ENCODE data around the gene BEND4.

Gene BEND4

GRCh38 chr4:42112846-42113245, 39.6 kb downstream of the BEND4 start:
- TF ChIP-seq CTCF (IDR thresholded peaks at IDR 0.05; ENCODE audit: low read depth, low read length), result no peak
- in situ Hi-C loops (cut with HindIII; ENCODE audit: low sequenced_read_pairs), result no loop called here
- no peak for DNase-seq (ENCODE audit: low read depth, low spot score)
- H3K4me3 ChIP-seq (ENCODE audit: low read depth, low read length), result no peak overlapping the region

DNA sequence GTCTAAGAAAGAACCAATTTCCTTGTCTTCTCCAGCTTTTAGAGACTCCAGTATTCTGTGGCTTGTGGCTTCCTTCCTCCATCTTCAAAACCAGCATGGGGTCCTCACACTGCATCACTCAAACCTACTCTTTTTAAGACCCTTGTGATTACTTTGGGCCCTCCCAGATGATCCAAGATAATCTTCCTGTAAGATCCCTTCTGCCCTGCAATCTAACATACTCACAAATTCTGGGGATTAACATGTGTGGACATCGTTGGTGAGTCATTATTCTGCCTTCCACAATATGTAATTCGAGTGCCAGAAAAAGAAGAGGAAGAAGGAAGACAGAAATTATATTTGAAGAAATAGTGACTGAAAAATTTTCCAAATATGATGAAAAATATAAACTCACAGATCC, 47.9 kb downstream of the BEND4 start:
- H3K4me3 ChIP-seq (ENCODE audit: low read depth, low read length), result no peak overlapping the region
- in situ Hi-C loops (cut with HindIII; ENCODE audit: low sequenced_read_pairs), result no loop called here
- TF ChIP-seq CTCF (IDR thresholded peaks at IDR 0.05; ENCODE audit: low read depth, low read length), result no peak
- peak; percentile 1 for DNase-seq (ENCODE audit: low read depth, low spot score)

DNA sequence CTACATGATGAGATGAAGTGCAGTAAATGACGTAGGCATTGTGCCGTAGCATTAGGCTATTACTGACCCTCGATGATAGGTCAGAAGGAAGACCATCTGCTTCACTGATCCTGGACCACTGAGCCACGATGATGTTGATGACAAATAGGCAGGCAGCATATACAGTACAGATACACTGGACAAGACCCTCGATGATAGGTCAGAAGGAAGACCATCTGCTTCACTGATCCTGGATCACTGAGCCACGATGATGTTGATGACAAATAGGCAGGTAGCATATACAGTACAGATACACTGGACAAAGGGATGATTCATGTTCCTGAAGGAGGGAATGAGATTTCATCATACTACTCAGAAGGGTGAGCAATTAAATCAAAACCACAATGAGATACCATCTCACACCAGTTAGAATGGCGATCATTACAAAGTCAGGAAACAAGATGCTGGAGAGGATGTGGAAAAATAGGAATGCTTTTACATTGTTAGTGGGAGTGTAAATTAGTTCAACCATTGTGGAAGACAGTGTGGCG, 50.9 kb downstream of the BEND4 start:
- in situ Hi-C loops (cut with HindIII; ENCODE audit: low sequenced_read_pairs), result no loop called here
- no peak for TF ChIP-seq CTCF (IDR thresholded peaks at IDR 0.05; ENCODE audit: low read depth, low read length)

GRCh38 chr4:42088386-42088785, 64.1 kb downstream of the BEND4 start:
- DNase-seq (ENCODE audit: low read depth, low spot score), result no peak
- TF ChIP-seq CTCF (IDR thresholded peaks at IDR 0.05; ENCODE audit: low read depth, low read length), result no peak
- in situ Hi-C loops (cut with HindIII; ENCODE audit: low sequenced_read_pairs), result no loop called here
- no peak overlapping the region for H3K4me3 ChIP-seq (ENCODE audit: low read depth, low read length)

More for the DNA sequence above, 50.9 kb downstream of the BEND4 start:
- peak; percentile 5 for DNase-seq (ENCODE audit: low read depth, low spot score)
- no peak overlapping the region for H3K4me3 ChIP-seq (ENCODE audit: low read depth, low read length)

- no peak for TF ChIP-seq CTCF (IDR thresholded peaks at IDR 0.05; ENCODE audit: low read depth, low read length)
- no peak for DNase-seq (ENCODE audit: low read depth, low spot score)
These were observed 68.6 kb downstream of the BEND4 start for GRCh38 chr4:42083816-42084215.

DNA sequence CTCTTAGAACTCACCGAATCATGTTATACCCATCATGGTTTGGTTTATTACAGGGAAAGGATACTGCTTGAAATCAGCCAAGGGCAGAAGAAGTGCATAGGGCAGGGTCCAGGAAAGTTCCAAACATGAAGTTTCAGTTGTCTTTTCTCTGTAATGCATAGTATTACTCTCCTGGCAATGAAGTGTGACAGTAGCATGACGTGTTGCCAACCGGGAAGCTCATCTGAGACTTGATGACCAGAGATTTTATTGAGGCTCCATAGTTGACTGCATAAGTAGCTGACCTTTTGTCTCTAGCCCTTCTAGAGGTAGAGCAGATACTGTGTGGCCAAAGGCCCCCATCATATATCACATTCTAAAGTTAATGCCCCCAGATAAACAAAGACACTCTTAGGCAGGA, 72.1 kb downstream of the BEND4 start:
- in situ Hi-C loops (cut with HindIII; ENCODE audit: low sequenced_read_pairs), result no loop called here
- no peak for TF ChIP-seq CTCF (IDR thresholded peaks at IDR 0.05; ENCODE audit: low read depth, low read length)
- no peak for DNase-seq (ENCODE audit: low read depth, low spot score)
- no peak overlapping the region for H3K4me3 ChIP-seq (ENCODE audit: low read depth, low read length)

More at GRCh38 chr4:42083816-42084215, 68.6 kb downstream of the BEND4 start:
- no peak overlapping the region for H3K4me3 ChIP-seq (ENCODE audit: low read depth, low read length)
- in situ Hi-C loops (cut with HindIII; ENCODE audit: low sequenced_read_pairs), result no loop called here

Data from astrocyte of the spinal cord (primary cell).